GM12878 (cell line): ENCODE data around the gene S1PR2.

ENCODE experiments used
- EGR1 ChIP-seq, 2 experiments: IDR thresholded peaks; 1 replicate in 1 of 2; 2 replicates in 1 of 2; pipeline ENCODE4 v1.6.1; 2011 to 2012; ENCODE audit warnings: low read depth in 2 of 2, low read length in 2 of 2, borderline replicate concordance in 1 of 2, mild to moderate bottlenecking in 1 of 2, moderate library complexity in 1 of 2
- EP300 ChIP-seq, 2 experiments: fragments of 150-350 bp in 1 of 2; IDR thresholded peaks; 2 replicates each; pipeline ENCODE4 v1.6.1; 2011 to 2012; ENCODE audit warnings: low read depth in 2 of 2, low read length in 2 of 2, borderline replicate concordance in 1 of 2, improper control_type of control experiment in 1 of 2, inconsistent platforms in 1 of 2; ENCODE audit not compliant: control insufficient read depth in 1 of 2
- EZH2 ChIP-seq: IDR thresholded peaks from 2 replicates; pipeline ENCODE4 v1.6.1; 2012; ENCODE audit warnings: low read depth, mild to moderate bottlenecking, control low read depth, inconsistent platforms, low read length, borderline replicate concordance; ENCODE audit not compliant: control insufficient read depth
- PBX3 ChIP-seq: IDR thresholded peaks from 2 replicates; pipeline ENCODE4 v1.6.1; 2011; ENCODE audit warnings: mild to moderate bottlenecking, low read depth, low read length, moderate library complexity; ENCODE audit not compliant: insufficient replicate concordance
- POLR2A ChIP-seq: IDR thresholded peaks from 2 replicates; pipeline ENCODE4 v1.6.1; 2011; ENCODE audit warnings: low read depth, mild to moderate bottlenecking, low read length
- RELA ChIP-seq: fragments of 450-650 bp; IDR thresholded peaks from 2 replicates; pipeline ENCODE4 v1.8.0; 2014; ENCODE audit warnings: borderline replicate concordance; ENCODE audit not compliant: partially characterized antibody
- SREBF2 ChIP-seq: IDR thresholded peaks from 2 replicates; pipeline ENCODE4 v1.6.1; 2012; ENCODE audit warnings: mild to moderate bottlenecking, low read length
- TAF1 ChIP-seq: IDR thresholded peaks from 2 replicates; pipeline ENCODE4 v1.6.1; 2011; ENCODE audit warnings: mild to moderate bottlenecking, low read depth, low read length, borderline replicate concordance
- TF ChIP-seq, protein P1 (sequence below), 3 experiments: IDR thresholded peaks in 2 of 3; conservative IDR thresholded peaks in 1 of 3; 2 replicates each; pipeline ENCODE4 v1.5.1; 2011; ENCODE audit warnings: low read depth in 3 of 3, low read length in 3 of 3, mild to moderate bottlenecking in 3 of 3, control low read depth in 2 of 3, moderate library complexity in 2 of 3, inconsistent platforms in 1 of 3, mixed read lengths in 1 of 3; ENCODE audit not compliant: control insufficient read depth in 2 of 3, insufficient read depth in 1 of 3; ENCODE audit errors: extremely low read depth in 1 of 3
- TF ChIP-seq, protein P2 (sequence below): fragments of 450-650 bp; formaldehyde crosslinking; IDR thresholded peaks from 2 replicates; pipeline ENCODE4 v1.5.0; 2022; ENCODE audit warnings: mild to moderate bottlenecking, missing genetic modification characterization

DNA sequence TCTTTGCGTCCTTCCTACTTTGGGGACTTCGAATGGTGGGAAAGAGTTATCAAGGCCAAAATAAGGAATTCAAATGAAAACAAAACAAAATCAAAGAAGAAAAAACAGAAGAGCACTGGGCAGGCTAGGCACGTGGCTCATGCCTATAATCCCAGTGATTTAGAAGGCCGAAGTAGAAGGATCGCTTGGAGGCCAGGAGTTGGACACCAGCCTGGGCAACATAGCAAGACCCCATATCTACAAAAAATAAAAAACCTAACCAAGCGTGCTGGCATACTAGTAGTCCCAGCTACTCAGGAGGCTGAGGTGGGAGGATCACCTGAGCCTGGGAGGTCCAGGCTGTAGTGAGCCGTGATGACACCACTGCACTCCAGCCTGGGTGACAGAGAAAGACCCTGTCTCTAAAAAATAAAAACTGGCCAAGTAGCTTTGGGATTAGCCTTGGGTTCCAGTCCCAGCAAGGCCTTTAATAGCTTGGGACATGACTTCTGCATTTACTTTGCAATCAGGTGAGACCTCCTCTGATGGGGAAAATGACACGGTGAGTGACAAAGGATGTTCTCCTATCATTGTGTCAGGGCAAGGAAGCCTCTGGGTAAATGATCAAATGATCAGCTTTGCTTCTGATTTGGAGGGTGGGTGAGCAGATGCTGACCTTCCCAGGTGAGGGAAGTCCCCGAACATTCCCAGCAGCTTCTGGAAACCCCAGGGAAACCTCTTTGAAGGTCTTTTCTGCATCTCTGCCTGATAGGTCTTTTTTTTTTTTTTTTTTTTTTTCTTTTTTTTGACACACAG lies 46.9 kb upstream of the S1PR2 start:
- TF ChIP-seq TAF1 = no peak
- TF ChIP-seq, protein P1, sequence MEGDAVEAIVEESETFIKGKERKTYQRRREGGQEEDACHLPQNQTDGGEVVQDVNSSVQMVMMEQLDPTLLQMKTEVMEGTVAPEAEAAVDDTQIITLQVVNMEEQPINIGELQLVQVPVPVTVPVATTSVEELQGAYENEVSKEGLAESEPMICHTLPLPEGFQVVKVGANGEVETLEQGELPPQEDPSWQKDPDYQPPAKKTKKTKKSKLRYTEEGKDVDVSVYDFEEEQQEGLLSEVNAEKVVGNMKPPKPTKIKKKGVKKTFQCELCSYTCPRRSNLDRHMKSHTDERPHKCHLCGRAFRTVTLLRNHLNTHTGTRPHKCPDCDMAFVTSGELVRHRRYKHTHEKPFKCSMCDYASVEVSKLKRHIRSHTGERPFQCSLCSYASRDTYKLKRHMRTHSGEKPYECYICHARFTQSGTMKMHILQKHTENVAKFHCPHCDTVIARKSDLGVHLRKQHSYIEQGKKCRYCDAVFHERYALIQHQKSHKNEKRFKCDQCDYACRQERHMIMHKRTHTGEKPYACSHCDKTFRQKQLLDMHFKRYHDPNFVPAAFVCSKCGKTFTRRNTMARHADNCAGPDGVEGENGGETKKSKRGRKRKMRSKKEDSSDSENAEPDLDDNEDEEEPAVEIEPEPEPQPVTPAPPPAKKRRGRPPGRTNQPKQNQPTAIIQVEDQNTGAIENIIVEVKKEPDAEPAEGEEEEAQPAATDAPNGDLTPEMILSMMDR (IDR thresholded peaks at IDR 0.05 in 2 of 3, conservative IDR thresholded peaks at IDR 0.05 in 1 of 3; ENCODE audit: control insufficient read depth in 2 of 3, extremely low read depth in 1 of 3, insufficient read depth in 1 of 3, low read depth in 3 of 3, low read length in 3 of 3) = no peak
- TF ChIP-seq POLR2A = no peak
- no peak for TF ChIP-seq EZH2
- TF ChIP-seq SREBF2 = no peak
- TF ChIP-seq EP300 (IDR thresholded peaks at IDR 0.05; ENCODE audit: borderline replicate concordance in 1 of 2, control insufficient read depth in 1 of 2, low read depth in 2 of 2, low read length in 2 of 2) = no peak
- no peak for TF ChIP-seq RELA
- TF ChIP-seq EGR1 (IDR thresholded peaks at IDR 0.05; ENCODE audit: borderline replicate concordance in 1 of 2, low read depth in 2 of 2, low read length in 2 of 2) = no peak
- TF ChIP-seq, protein P2, sequence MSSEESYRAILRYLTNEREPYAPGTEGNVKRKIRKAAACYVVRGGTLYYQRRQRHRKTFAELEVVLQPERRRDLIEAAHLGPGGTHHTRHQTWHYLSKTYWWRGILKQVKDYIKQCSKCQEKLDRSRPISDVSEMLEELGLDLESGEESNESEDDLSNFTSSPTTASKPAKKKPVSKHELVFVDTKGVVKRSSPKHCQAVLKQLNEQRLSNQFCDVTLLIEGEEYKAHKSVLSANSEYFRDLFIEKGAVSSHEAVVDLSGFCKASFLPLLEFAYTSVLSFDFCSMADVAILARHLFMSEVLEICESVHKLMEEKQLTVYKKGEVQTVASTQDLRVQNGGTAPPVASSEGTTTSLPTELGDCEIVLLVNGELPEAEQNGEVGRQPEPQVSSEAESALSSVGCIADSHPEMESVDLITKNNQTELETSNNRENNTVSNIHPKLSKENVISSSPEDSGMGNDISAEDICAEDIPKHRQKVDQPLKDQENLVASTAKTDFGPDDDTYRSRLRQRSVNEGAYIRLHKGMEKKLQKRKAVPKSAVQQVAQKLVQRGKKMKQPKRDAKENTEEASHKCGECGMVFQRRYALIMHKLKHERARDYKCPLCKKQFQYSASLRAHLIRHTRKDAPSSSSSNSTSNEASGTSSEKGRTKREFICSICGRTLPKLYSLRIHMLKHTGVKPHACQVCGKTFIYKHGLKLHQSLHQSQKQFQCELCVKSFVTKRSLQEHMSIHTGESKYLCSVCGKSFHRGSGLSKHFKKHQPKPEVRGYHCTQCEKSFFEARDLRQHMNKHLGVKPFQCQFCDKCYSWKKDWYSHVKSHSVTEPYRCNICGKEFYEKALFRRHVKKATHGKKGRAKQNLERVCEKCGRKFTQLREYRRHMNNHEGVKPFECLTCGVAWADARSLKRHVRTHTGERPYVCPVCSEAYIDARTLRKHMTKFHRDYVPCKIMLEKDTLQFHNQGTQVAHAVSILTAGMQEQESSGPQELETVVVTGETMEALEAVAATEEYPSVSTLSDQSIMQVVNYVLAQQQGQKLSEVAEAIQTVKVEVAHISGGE (CRISPR knock-in tag) = no peak
- no peak for TF ChIP-seq PBX3
